Endothelial cell (in vitro differentiated cells): ENCODE measurements around the gene TBX15. TPM values are rescaled to one million over a fixed set of nuclear protein-coding genes. Genes with fewer than 3 reads are reported as not detected.

Experiments used
- DNase-seq: peaks from one replicate; pipeline ENCODE4 v3.0.0; 2021; ENCODE audit warnings: low spot score
- H3K27ac Mint-ChIP-seq: one replicate; pipeline ENCODE4 v1.8.0; 2021; ENCODE audit warnings: mixed read lengths, inconsistent platforms; ENCODE audit not compliant: unreplicated experiment
- H3K27me3 Mint-ChIP-seq: one replicate; pipeline ENCODE4 v1.8.0; 2021; ENCODE audit warnings: mild to moderate bottlenecking, moderate library complexity, mixed read lengths, inconsistent platforms; ENCODE audit not compliant: unreplicated experiment
- H3K36me3 Mint-ChIP-seq: one replicate; pipeline ENCODE4 v1.8.0; 2021; ENCODE audit warnings: mild to moderate bottlenecking, low read depth, mixed read lengths, inconsistent platforms; ENCODE audit not compliant: unreplicated experiment
- H3K4me1 Mint-ChIP-seq: one replicate; pipeline ENCODE4 v1.8.0; 2021; ENCODE audit warnings: mild to moderate bottlenecking, mixed read lengths, inconsistent platforms; ENCODE audit not compliant: unreplicated experiment
- H3K4me3 Mint-ChIP-seq: one replicate; pipeline ENCODE4 v1.8.0; 2021; ENCODE audit warnings: mild to moderate bottlenecking, mixed read lengths, inconsistent platforms; ENCODE audit not compliant: unreplicated experiment
- H3K9me3 Mint-ChIP-seq: one replicate; pipeline ENCODE4 v1.8.0; 2021; ENCODE audit warnings: mixed read lengths, inconsistent platforms; ENCODE audit not compliant: unreplicated experiment
- total RNA-seq: library from RNA; stranded (reverse); fragmentation: NEBNext Ultra II Directional; extraction: Animal tissue kit (Norgen Biotek cat#: 25700); gene quantifications from one replicate; pipeline ENCODE4 v1.2.1, GENCODE V29; 2021; ENCODE audit not compliant: unreplicated experiment
- TF ChIP-seq, protein P1 (sequence below): fragments of 200-600 bp; sonication (generic); IDR thresholded peaks from one replicate; pipeline ENCODE4 v1.5.0; 2021; ENCODE audit warnings: antibody characterized with exemption; ENCODE audit not compliant: unreplicated experiment

Gene TBX15
- total RNA-seq, 1 donor from 2014 or later, result 38.0 TPM

DNA sequence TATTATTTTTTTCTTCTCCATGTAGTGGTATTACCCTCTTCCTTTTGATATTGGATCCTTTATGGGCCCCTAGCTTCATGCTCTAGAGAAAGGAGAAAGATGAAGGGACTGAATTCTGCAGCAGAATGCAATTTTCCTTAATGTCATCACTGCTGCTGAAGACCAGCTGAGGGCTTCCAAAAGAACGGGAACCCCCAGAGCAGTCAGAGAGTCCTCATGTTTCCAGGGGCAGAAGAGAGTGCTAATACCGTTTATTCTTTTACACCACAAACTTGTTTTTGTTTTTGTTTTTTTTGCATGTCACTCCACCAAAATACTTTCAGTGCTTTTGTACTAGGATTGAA, 21.1 kb upstream of the TBX15 start:
- peak overlapping the region; percentile 98 for H3K27ac Mint-ChIP-seq
- peaks cover 19% of the 10 kb centered on the region for H3K4me1 Mint-ChIP-seq
- DNase-seq, result no peak
- peaks cover 4% of the 10 kb centered on the region for H3K36me3 Mint-ChIP-seq
- TF ChIP-seq, protein P1, sequence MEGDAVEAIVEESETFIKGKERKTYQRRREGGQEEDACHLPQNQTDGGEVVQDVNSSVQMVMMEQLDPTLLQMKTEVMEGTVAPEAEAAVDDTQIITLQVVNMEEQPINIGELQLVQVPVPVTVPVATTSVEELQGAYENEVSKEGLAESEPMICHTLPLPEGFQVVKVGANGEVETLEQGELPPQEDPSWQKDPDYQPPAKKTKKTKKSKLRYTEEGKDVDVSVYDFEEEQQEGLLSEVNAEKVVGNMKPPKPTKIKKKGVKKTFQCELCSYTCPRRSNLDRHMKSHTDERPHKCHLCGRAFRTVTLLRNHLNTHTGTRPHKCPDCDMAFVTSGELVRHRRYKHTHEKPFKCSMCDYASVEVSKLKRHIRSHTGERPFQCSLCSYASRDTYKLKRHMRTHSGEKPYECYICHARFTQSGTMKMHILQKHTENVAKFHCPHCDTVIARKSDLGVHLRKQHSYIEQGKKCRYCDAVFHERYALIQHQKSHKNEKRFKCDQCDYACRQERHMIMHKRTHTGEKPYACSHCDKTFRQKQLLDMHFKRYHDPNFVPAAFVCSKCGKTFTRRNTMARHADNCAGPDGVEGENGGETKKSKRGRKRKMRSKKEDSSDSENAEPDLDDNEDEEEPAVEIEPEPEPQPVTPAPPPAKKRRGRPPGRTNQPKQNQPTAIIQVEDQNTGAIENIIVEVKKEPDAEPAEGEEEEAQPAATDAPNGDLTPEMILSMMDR, result no peak
- no peaks in the 10 kb centered on the region for H3K9me3 Mint-ChIP-seq
- H3K27me3 Mint-ChIP-seq, result peaks cover 15% of the 10 kb centered on the region
- peak overlapping the region; percentile 88 for H3K4me3 Mint-ChIP-seq

GRCh38 chr1:119008483-119009311, 20.6 kb upstream of the TBX15 start:
- Mint-ChIP-seq H3K9me3 (no peaks in the 10 kb centered on the region), H3K27me3 (peaks cover 16% of the 10 kb centered on the region), H3K27ac (peak overlapping the region; percentile 98), H3K4me3 (peak overlapping the region; percentile 88), H3K4me1 (peaks cover 22% of the 10 kb centered on the region), H3K36me3 (peaks cover 4% of the 10 kb centered on the region)
- TF ChIP-seq, protein P1, result peak; percentile 77
- DNase-seq, result peak; percentile 70

DNA sequence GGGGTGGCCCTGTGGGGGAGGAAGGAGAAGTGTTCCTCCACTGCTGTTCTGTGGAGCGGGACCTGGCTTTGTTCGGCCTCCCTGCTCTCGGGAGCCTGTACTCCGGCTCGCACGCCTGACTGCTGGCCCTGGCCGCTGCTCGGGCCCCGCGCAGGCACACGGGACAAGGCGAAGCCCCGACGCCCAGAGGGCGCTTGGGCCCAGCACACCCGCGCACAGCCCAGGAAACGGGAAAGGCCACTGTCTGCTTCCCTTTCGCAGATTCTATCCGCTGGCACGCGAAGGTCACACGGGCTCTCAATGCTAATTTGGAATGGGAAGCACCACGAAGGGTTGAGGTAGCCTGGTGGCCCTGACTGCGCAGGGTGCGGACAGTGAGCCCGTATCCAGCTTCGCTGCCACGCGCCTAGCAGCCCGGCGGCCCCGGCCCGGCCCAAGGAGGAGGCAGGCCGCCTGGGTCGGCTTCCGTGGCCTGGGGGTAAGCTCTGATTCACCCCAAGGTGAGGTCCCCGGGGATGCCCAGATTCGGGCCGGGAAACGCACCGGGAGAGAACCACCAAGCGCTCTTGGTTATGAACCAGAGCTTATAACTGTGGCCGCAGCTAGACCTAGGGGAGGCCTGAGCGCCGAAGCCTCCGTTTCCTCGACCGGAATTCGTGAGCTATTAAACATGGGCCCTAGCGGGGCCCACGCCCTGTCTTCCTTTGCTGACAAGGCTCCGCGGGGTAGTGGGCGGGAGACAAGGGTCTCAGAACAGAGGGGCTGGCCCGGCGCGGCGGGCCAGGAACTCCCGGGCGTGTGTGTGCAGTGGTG, 19.7 kb upstream of the TBX15 start:
- DNase-seq, result no peak
- Mint-ChIP-seq H3K9me3 (no peaks in the 10 kb centered on the region), H3K4me3 (peak overlapping the region; percentile 88), H3K36me3 (peaks cover 4% of the 10 kb centered on the region), H3K27me3 (peaks cover 19% of the 10 kb centered on the region), H3K4me1 (peaks cover 26% of the 10 kb centered on the region), H3K27ac (peak overlapping the region; percentile 98)
- TF ChIP-seq, protein P1, result no peak

- H3K36me3 Mint-ChIP-seq, result peaks cover 4% of the 10 kb centered on the region
- no peaks in the 10 kb centered on the region for H3K9me3 Mint-ChIP-seq
- no peak for DNase-seq
- H3K27ac Mint-ChIP-seq, result no peak overlapping the region
- H3K4me3 Mint-ChIP-seq, result no peak overlapping the region
- H3K27me3 Mint-ChIP-seq, result peaks cover 21% of the 10 kb centered on the region
- TF ChIP-seq, protein P1, result no peak
- peaks cover 29% of the 10 kb centered on the region for H3K4me1 Mint-ChIP-seq
Measured at GRCh38 chr1:119007339-119007669, 19.2 kb upstream of the TBX15 start.
